CD8-positive, alpha-beta memory T cell (primary cell): Measurements from ENCODE around the gene PIP5K1C. TPM values are rescaled to one million over a fixed set of nuclear protein-coding genes. Genes with fewer than 3 reads are reported as not detected.

ENCODE experiments used
- CTCF ChIA-PET: fragments of 350-600 bp; sonication (Branson Sonifier 250); formaldehyde crosslinking; loops from one replicate; lab custom pipeline; 2021; ENCODE audit warnings: antibody characterized with exemption; lab: Charles Lee
- POLR2A ChIA-PET: fragments of 350-600 bp; sonication (Branson Sonifier 250); formaldehyde crosslinking; loops from one replicate; lab custom pipeline; 2021; ENCODE audit warnings: antibody characterized with exemption; lab: Charles Lee
- DNase-seq, 5 donors: peaks; one replicate each; pipeline versions ENCODE4 v3.0.0 to v3.0.0-alpha.2; 2020 to 2022; ENCODE audit warnings: mixed read lengths in 1 of 5
- H3K27ac ChIP-seq: one replicate; pipeline ENCODE4 v1.7.0; 2013; ENCODE audit warnings: low read depth, mild to moderate bottlenecking, low read length, moderate library complexity
- H3K27me3 ChIP-seq: 2 replicates; pipeline ENCODE4 v1.7.0; 2013; ENCODE audit warnings: low read length, mild to moderate bottlenecking; ENCODE audit not compliant: insufficient read depth, poor library complexity, severe bottlenecking
- H3K36me3 ChIP-seq: 2 replicates; pipeline ENCODE4 v1.7.0; 2013; ENCODE audit warnings: mild to moderate bottlenecking, low read length, moderate library complexity; ENCODE audit not compliant: insufficient read depth
- H3K4me1 ChIP-seq: 2 replicates; pipeline ENCODE4 v1.7.0; 2013; ENCODE audit warnings: mild to moderate bottlenecking, low read length, moderate library complexity; ENCODE audit not compliant: insufficient read depth
- H3K4me3 ChIP-seq: 2 replicates; pipeline ENCODE4 v1.7.0; 2013; ENCODE audit warnings: mild to moderate bottlenecking, low read length
- H3K9me3 ChIP-seq: 2 replicates; pipeline ENCODE4 v1.7.0; 2013; ENCODE audit warnings: mild to moderate bottlenecking, low read length
- H3K27ac Mint-ChIP-seq, 8 donors: one replicate each; pipeline ENCODE4 v1.8.0; 2020 to 2021; ENCODE audit warnings: mixed read lengths in 8 of 8, mild to moderate bottlenecking in 6 of 8, inconsistent platforms in 3 of 8, moderate library complexity in 3 of 8
- H3K27me3 Mint-ChIP-seq, 2 donors: one replicate each; pipeline ENCODE4 v1.8.0; 2020 to 2021; ENCODE audit warnings: mixed read lengths in 2 of 2, mild to moderate bottlenecking in 1 of 2, moderate library complexity in 1 of 2
- H3K36me3 Mint-ChIP-seq, 3 donors: one replicate each; pipeline ENCODE4 v1.8.0; 2020 to 2021; ENCODE audit warnings: mixed read lengths in 3 of 3, inconsistent platforms in 1 of 3, mild to moderate bottlenecking in 1 of 3
- H3K4me1 Mint-ChIP-seq, 3 donors: one replicate each; pipeline ENCODE4 v1.8.0; 2020 to 2021; ENCODE audit warnings: mixed read lengths in 3 of 3, inconsistent platforms in 1 of 3, mild to moderate bottlenecking in 1 of 3
- H3K4me3 Mint-ChIP-seq, 7 donors: one replicate each; pipeline ENCODE4 v1.8.0; 2020 to 2021; ENCODE audit warnings: mixed read lengths in 7 of 7, mild to moderate bottlenecking in 6 of 7, moderate library complexity in 4 of 7, inconsistent platforms in 2 of 7
- H3K9me3 Mint-ChIP-seq, 5 donors: one replicate each; pipeline ENCODE4 v1.8.0; 2020 to 2022; ENCODE audit warnings: mixed read lengths in 5 of 5, mild to moderate bottlenecking in 3 of 5, moderate library complexity in 2 of 5, inconsistent platforms in 1 of 5
- polyA plus RNA-seq: library from polyadenylated mRNA; unstranded; fragments of 300-500 nt; fragmentation: Illumina TruSeq; gene quantifications from one replicate; pipeline ENCODE4 v1.2.3, GENCODE V29; 2021
- total RNA-seq, 2 experiments: library from RNA; stranded (reverse); gene quantifications; one replicate each; pipeline ENCODE4 v1.2.3, GENCODE V29; 2021

PIP5K1C gene
- total and polyA plus RNA-seq, 3 experiments from 2014 or later = 16.0 to 27.6 (median 26.9) TPM

DNA sequence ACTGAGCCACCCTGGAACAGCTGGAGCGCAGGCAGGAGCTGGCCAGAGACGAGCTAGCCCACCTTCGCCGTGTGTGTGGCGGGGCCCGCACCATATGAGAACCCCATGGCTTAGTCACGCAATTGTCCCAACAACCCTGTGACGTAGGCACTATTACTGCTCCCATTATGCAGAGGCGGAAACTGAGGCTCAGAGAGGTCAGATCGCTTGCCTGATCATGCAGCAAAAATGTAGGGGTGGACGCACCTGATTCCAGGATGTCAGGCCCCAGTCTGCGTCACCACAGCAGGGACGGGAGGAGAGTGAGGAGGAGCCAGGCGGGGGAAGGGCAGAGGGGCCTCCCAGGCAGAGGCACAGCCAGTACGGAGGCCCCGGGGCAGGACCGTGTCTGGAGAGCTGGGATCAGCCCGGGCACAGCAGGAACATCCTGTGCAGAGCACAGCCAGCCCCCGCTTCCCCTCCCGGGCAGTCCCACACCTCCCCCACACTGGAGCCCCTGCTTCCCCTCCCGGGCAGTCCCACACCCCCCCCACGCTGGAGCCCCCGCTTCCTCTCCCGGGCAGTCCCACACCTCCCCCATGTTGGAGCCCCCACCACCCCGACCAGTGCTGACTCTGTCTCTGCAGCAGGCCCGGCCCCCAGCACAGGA, 16.7 kb downstream of the PIP5K1C start:
- H3K4me1 Mint-ChIP-seq = peaks cover 6 to 21% (median 12%) of the 10 kb centered on the region in 3 donors
- H3K4me3 Mint-ChIP-seq = no peak overlapping the region
- H3K9me3 Mint-ChIP-seq = no peaks in the 10 kb centered on the region
- H3K27ac Mint-ChIP-seq = peak overlapping the region in 1 of 8 donors; percentile 39
- Histone ChIP-seq H3K4me3 (no peak overlapping the region), H3K4me1 (peaks cover 15% of the 10 kb centered on the region), H3K9me3 (no peaks in the 10 kb centered on the region), H3K27me3 (no peaks in the 10 kb centered on the region), H3K27ac (no peak overlapping the region), H3K36me3 (no peaks in the 10 kb centered on the region)
- DNase-seq = no peak
- H3K27me3 Mint-ChIP-seq = no peaks in the 10 kb centered on the region
- ChIA-PET POLR2A (no interaction called here), CTCF (no interaction called here)
- H3K36me3 Mint-ChIP-seq = peaks cover 0 to 14% (median 1%) of the 10 kb centered on the region in 3 donors

- Histone ChIP-seq H3K4me1 (peaks cover 9% of the 10 kb centered on the region), H3K27me3 (no peaks in the 10 kb centered on the region), H3K9me3 (no peaks in the 10 kb centered on the region), H3K4me3 (no peak overlapping the region), H3K36me3 (no peaks in the 10 kb centered on the region), H3K27ac (no peak overlapping the region)
- no peaks in the 10 kb centered on the region for H3K9me3 Mint-ChIP-seq
- peaks cover 0 to 14% (median 1%) of the 10 kb centered on the region in 3 donors for H3K36me3 Mint-ChIP-seq
- no peaks in the 10 kb centered on the region for H3K27me3 Mint-ChIP-seq
- DNase-seq = no peak
- no peak overlapping the region for H3K27ac Mint-ChIP-seq
- CTCF ChIA-PET = interaction anchor here (1.0 kb wide), 1 partner anchor 17 kb away, joined by 3 read pairs; no protein-coding TSS in a partner anchor
- POLR2A ChIA-PET = no interaction called here
- peaks cover 4 to 18% (median 9%) of the 10 kb centered on the region in 3 donors for H3K4me1 Mint-ChIP-seq
- H3K4me3 Mint-ChIP-seq = no peak overlapping the region
Observed at GRCh38 chr19:3682741-3683404, 17.4 kb downstream of the PIP5K1C start.

DNA sequence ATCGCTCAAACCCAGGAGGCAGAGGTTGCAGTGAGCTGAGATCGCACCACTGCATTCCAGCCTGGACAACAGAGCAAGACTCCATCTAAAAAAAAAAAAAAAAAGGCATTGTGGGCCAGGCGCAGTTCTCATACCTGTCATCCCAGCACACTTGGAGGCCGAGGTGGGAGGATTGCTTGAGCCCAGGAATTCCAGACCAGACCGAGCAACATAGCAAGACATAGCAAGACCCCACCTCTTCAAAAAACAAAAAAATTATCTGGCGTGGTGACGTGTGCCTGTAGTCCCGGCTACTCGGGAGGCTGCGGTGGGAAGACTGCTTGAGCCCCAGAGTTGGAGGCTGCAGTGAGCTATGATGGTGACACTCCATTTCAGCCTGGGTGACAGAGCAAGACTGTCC, 18.0 kb downstream of the PIP5K1C start:
- DNase-seq = no peak
- Mint-ChIP-seq H3K36me3 (peaks cover 0 to 14% (median 1%) of the 10 kb centered on the region in 3 donors), H3K4me1 (peaks cover 5 to 15% (median 8%) of the 10 kb centered on the region in 3 donors), H3K4me3 (no peak overlapping the region), H3K9me3 (no peaks in the 10 kb centered on the region), H3K27ac (peak overlapping the region in 2 of 8 donors; percentile 36 to 83), H3K27me3 (no peaks in the 10 kb centered on the region)
- peaks cover 6% of the 10 kb centered on the region for H3K4me1 ChIP-seq
- H3K27me3 ChIP-seq = no peaks in the 10 kb centered on the region
- no peaks in the 10 kb centered on the region for H3K36me3 ChIP-seq
- H3K4me3 ChIP-seq = no peak overlapping the region
- no peaks in the 10 kb centered on the region for H3K9me3 ChIP-seq
- H3K27ac ChIP-seq = no peak overlapping the region
- POLR2A ChIA-PET = no interaction called here
- CTCF ChIA-PET = interaction anchor here (1.0 kb wide), 1 partner anchor 17 kb away, joined by 3 read pairs; no protein-coding TSS in a partner anchor

GRCh38 chr19:3680939-3681338, 19.3 kb downstream of the PIP5K1C start:
- Mint-ChIP-seq H3K4me1 (peaks cover 5 to 15% (median 6%) of the 10 kb centered on the region in 3 donors), H3K27me3 (no peaks in the 10 kb centered on the region), H3K27ac (no peak overlapping the region), H3K9me3 (no peaks in the 10 kb centered on the region), H3K36me3 (peaks cover 0 to 14% (median 1%) of the 10 kb centered on the region in 3 donors), H3K4me3 (no peak overlapping the region)
- H3K4me3 ChIP-seq = no peak overlapping the region
- H3K36me3 ChIP-seq = no peaks in the 10 kb centered on the region
- ChIA-PET CTCF (no interaction called here), POLR2A (no interaction called here)
- H3K4me1 ChIP-seq = no peaks in the 10 kb centered on the region
- no peak for DNase-seq
- no peaks in the 10 kb centered on the region for H3K9me3 ChIP-seq
- H3K27ac ChIP-seq = no peak overlapping the region
- no peaks in the 10 kb centered on the region for H3K27me3 ChIP-seq

GRCh38 chr19:3679581-3679980, 20.7 kb downstream of the PIP5K1C start:
- no peaks in the 10 kb centered on the region for H3K9me3 ChIP-seq
- no peaks in the 10 kb centered on the region for H3K4me1 ChIP-seq
- no peak for DNase-seq
- CTCF ChIA-PET = no interaction called here
- no peaks in the 10 kb centered on the region for H3K36me3 ChIP-seq
- H3K27ac ChIP-seq = no peak overlapping the region
- H3K4me3 ChIP-seq = no peak overlapping the region
- peaks cover 0 to 13% (median 4%) of the 10 kb centered on the region in 3 donors for H3K36me3 Mint-ChIP-seq
- POLR2A ChIA-PET = no interaction called here
- H3K27me3 ChIP-seq = no peaks in the 10 kb centered on the region
- H3K9me3 Mint-ChIP-seq = no peaks in the 10 kb centered on the region
- H3K27me3 Mint-ChIP-seq = no peaks in the 10 kb centered on the region
- peak overlapping the region in 1 of 8 donors; percentile 43 for H3K27ac Mint-ChIP-seq
- H3K4me1 Mint-ChIP-seq = peaks cover 10 to 25% (median 10%) of the 10 kb centered on the region in 3 donors
- H3K4me3 Mint-ChIP-seq = no peak overlapping the region

DNA sequence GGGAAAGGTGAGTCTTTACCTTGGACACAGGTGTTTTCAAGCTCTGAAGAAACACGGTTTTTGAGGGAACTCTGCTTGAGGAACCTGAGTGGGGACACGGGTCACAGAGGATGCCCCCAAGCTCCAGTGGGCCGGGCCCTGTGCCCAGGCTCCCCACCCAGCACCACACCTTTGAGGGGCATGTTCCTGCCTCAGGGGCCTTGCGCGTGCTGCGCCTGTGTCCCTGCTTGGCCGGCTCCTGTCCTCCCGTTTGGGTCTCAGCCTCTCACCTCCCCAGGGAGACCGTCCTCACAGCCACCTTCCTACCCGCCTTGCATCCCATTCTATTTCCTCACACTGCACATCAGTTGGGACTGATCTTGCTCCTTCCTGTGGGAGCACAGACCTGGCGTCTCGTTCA, 21.1 kb downstream of the PIP5K1C start:
- CTCF ChIA-PET = no interaction called here
- H3K27me3 Mint-ChIP-seq = no peaks in the 10 kb centered on the region

GRCh38 chr19:3678188-3678587, 22.1 kb downstream of the PIP5K1C start:
- Histone ChIP-seq H3K27ac (no peak overlapping the region), H3K36me3 (no peaks in the 10 kb centered on the region), H3K4me1 (no peaks in the 10 kb centered on the region), H3K4me3 (no peak overlapping the region), H3K9me3 (no peaks in the 10 kb centered on the region), H3K27me3 (no peaks in the 10 kb centered on the region)
- H3K4me1 Mint-ChIP-seq = peaks cover 10 to 22% (median 11%) of the 10 kb centered on the region in 3 donors
- no peaks in the 10 kb centered on the region for H3K27me3 Mint-ChIP-seq
- no peak overlapping the region for H3K4me3 Mint-ChIP-seq
- no peaks in the 10 kb centered on the region for H3K9me3 Mint-ChIP-seq
- no peak overlapping the region for H3K27ac Mint-ChIP-seq
- ChIA-PET CTCF (no interaction called here), POLR2A (no interaction called here)
- DNase-seq = no peak
- peaks cover 0 to 7% (median 3%) of the 10 kb centered on the region in 3 donors for H3K36me3 Mint-ChIP-seq

More for the DNA sequence above, 21.1 kb downstream of the PIP5K1C start:
- no peak for DNase-seq
- POLR2A ChIA-PET = no interaction called here
- Histone ChIP-seq H3K9me3 (no peaks in the 10 kb centered on the region), H3K4me1 (no peaks in the 10 kb centered on the region), H3K36me3 (no peaks in the 10 kb centered on the region), H3K27ac (no peak overlapping the region), H3K4me3 (no peak overlapping the region), H3K27me3 (no peaks in the 10 kb centered on the region)
- peaks cover 0 to 13% (median 4%) of the 10 kb centered on the region in 3 donors for H3K36me3 Mint-ChIP-seq
- peak overlapping the region in 1 of 8 donors; percentile 43 for H3K27ac Mint-ChIP-seq
- H3K4me3 Mint-ChIP-seq = peak overlapping the region in 1 of 7 donors; percentile 57
- H3K9me3 Mint-ChIP-seq = no peaks in the 10 kb centered on the region
- peaks cover 10 to 23% (median 10%) of the 10 kb centered on the region in 3 donors for H3K4me1 Mint-ChIP-seq
